Body of pancreas (tissue), 4 donors: Measurements from ENCODE around the gene PDHX. TPM values are rescaled to one million over a fixed set of nuclear protein-coding genes. Genes with fewer than 3 reads are reported as not detected.

Experiments
- ATAC-seq: fragments of 150-250 bp; one replicate; pipeline ENCODE4 v1.9.1; 2016
- DNase-seq, 4 donors: peaks; one replicate each; pipeline ENCODE4 v3.0.0-alpha.2; 2019
- H3K27ac ChIP-seq, 4 donors: fragments of 200-600 bp; sonication (generic); 1 replicate in 3 of 4; 2 replicates in 1 of 4; pipeline versions ENCODE4 v1.5.1 to v1.6.1; 2016 to 2019; ENCODE audit warnings: mild to moderate bottlenecking in 1 of 4, mixed read lengths in 1 of 4, moderate library complexity in 1 of 4
- H3K27me3 ChIP-seq, 2 donors: fragments of 200-600 bp; sonication (generic); one replicate each; pipeline ENCODE4 v1.6.0; 2016; ENCODE audit warnings: mild to moderate bottlenecking in 1 of 2
- H3K36me3 ChIP-seq, 2 donors: fragments of 200-600 bp; sonication (generic); replicated peaks in 1 of 2; 2 replicates each; pipeline ENCODE4 v1.5.1; 2016; ENCODE audit warnings: low read depth in 2 of 2; ENCODE audit not compliant: insufficient read depth in 1 of 2
- H3K4me1 ChIP-seq: fragments of 200-600 bp; sonication (generic); one replicate; pipeline ENCODE4 v1.6.0; 2016
- H3K4me3 ChIP-seq, 2 donors: fragments of 200-600 bp; sonication (generic); 1 replicate in 1 of 2; 2 replicates in 1 of 2; pipeline ENCODE4 v1.5.1; 2016 to 2019
- H3K9me3 ChIP-seq, 3 donors: fragments of 200-600 bp; sonication (generic); 1 replicate in 2 of 3; 2 replicates in 1 of 3; pipeline ENCODE4 v1.5.1; 2016
- CTCF ChIP-seq, 7 experiments: fragments of 450-650 bp in 4 of 7; fragments of 200-600 bp in 3 of 7; sonication (generic) in 3 of 7; IDR thresholded peaks; one replicate each; pipeline ENCODE4 v1.5.1; 2016 to 2019; ENCODE audit warnings: antibody characterized with exemption in 7 of 7
- POLR2A ChIP-seq, 3 donors: fragments of 450-650 bp; IDR thresholded peaks; one replicate each; pipeline ENCODE4 v1.6.1; 2016; ENCODE audit warnings: antibody characterized with exemption in 3 of 3, mild to moderate bottlenecking in 2 of 3
- WGBS, 2 donors: methylation state at CpG; one replicate each; pipeline ENCODE4 v1.1.5; 2017; 5-methylcytosine and 5-hydroxymethylcytosine counted together
- intact Hi-C: fragments of 100-400 bp; cut with DNase I; formaldehyde crosslinking; loops from one replicate; pipeline ENCODE4 v1.15.1; 2023
- total RNA-seq, 2 donors: library from RNA; depleted of rRNA; stranded (reverse); fragments of >200 nt; gene quantifications; one replicate each; pipeline ENCODE4 v1.1.0, GENCODE V29; 2016

PDHX gene
- total RNA-seq, 2 donors from 2014 or later: 10.4 to 51.4 TPM

- H3K9me3 ChIP-seq: no peaks in the 10 kb centered on the region
- H3K27ac ChIP-seq: peak overlapping the region in 3 of 4 donors; percentile 38 to 46 (median 43)
- no peaks in the 10 kb centered on the region for H3K27me3 ChIP-seq
- 59 to 63% methylated on average over 12 of the region's 12 CpGs for WGBS, 2 donors
- no peak overlapping the region for H3K4me3 ChIP-seq
- intact Hi-C loops: no loop called here
- TF ChIP-seq CTCF (IDR thresholded peaks at IDR 0.05) (no peak), POLR2A (IDR thresholded peaks at IDR 0.05) (no peak)
- peak; percentile 87 for ATAC-seq
- DNase-seq: peak; percentile 31 to 68 (median 65)
- H3K36me3 ChIP-seq: no peaks in the 10 kb centered on the region
- peaks cover 15% of the 10 kb centered on the region for H3K4me1 ChIP-seq
These were observed 124.0 kb downstream of the PDHX start for GRCh38 chr11:35040221-35040942.

- H3K4me1 ChIP-seq: peaks cover 23% of the 10 kb centered on the region
- H3K27ac ChIP-seq: peak overlapping the region in 3 of 4 donors; percentile 38 to 46 (median 43)
- ATAC-seq (no peak), DNase-seq (no peak)
- intact Hi-C loops: no loop called here
- whole genome bisulfite sequencing, 2 donors: 76 to 88% methylated on average over 4 of the region's 4 CpGs
- H3K4me3 ChIP-seq: no peak overlapping the region
- H3K27me3 ChIP-seq: no peaks in the 10 kb centered on the region
- TF ChIP-seq POLR2A (IDR thresholded peaks at IDR 0.05) (no peak), CTCF (IDR thresholded peaks at IDR 0.05) (no peak)
- no peaks in the 10 kb centered on the region for H3K36me3 ChIP-seq
- no peaks in the 10 kb centered on the region for H3K9me3 ChIP-seq
These were observed 124.7 kb downstream of the PDHX start for GRCh38 chr11:35041070-35041554.

- DNase-seq (no peak), ATAC-seq (no peak)
- peaks cover 23% of the 10 kb centered on the region for H3K4me1 ChIP-seq
- no peak overlapping the region for H3K4me3 ChIP-seq
- no peaks in the 10 kb centered on the region for H3K36me3 ChIP-seq
- H3K27ac ChIP-seq: no peak overlapping the region
- H3K9me3 ChIP-seq: no peaks in the 10 kb centered on the region
- H3K27me3 ChIP-seq: no peaks in the 10 kb centered on the region
- intact Hi-C loops: no loop called here
- TF ChIP-seq CTCF (IDR thresholded peaks at IDR 0.05) (no peak), POLR2A (IDR thresholded peaks at IDR 0.05) (no peak)
These were observed 125.8 kb downstream of the PDHX start for GRCh38 chr11:35042224-35042623.

- Histone ChIP-seq H3K4me1 (peaks cover 23% of the 10 kb centered on the region), H3K4me3 (no peak overlapping the region), H3K36me3 (no peaks in the 10 kb centered on the region), H3K27ac (no peak overlapping the region), H3K9me3 (no peaks in the 10 kb centered on the region), H3K27me3 (no peaks in the 10 kb centered on the region)
- intact Hi-C loops: no loop called here
- no peak for ATAC-seq
- TF ChIP-seq POLR2A (IDR thresholded peaks at IDR 0.05) (no peak), CTCF (IDR thresholded peaks at IDR 0.05) (no peak)
- 83 to 85% methylated on average over 3 of the region's 3 CpGs for WGBS, 2 donors
- no peak for DNase-seq
These were observed 126.5 kb downstream of the PDHX start for GRCh38 chr11:35042913-35043312.

- Histone ChIP-seq H3K9me3 (no peaks in the 10 kb centered on the region), H3K4me1 (peaks cover 23% of the 10 kb centered on the region), H3K36me3 (no peaks in the 10 kb centered on the region), H3K27ac (no peak overlapping the region), H3K27me3 (no peaks in the 10 kb centered on the region), H3K4me3 (no peak overlapping the region)
- intact Hi-C loops: no loop called here
- no peak for TF ChIP-seq POLR2A (IDR thresholded peaks at IDR 0.05)
- no peak for TF ChIP-seq CTCF (IDR thresholded peaks at IDR 0.05)
- ATAC-seq (no peak), DNase-seq (no peak)
- 90 to 93% methylated on average over 1 of the region's 1 CpG for WGBS, 2 donors
These were observed 127.5 kb downstream of the PDHX start for GRCh38 chr11:35043936-35044335.
